ENCODE results near the gene TFEB.

DNA sequence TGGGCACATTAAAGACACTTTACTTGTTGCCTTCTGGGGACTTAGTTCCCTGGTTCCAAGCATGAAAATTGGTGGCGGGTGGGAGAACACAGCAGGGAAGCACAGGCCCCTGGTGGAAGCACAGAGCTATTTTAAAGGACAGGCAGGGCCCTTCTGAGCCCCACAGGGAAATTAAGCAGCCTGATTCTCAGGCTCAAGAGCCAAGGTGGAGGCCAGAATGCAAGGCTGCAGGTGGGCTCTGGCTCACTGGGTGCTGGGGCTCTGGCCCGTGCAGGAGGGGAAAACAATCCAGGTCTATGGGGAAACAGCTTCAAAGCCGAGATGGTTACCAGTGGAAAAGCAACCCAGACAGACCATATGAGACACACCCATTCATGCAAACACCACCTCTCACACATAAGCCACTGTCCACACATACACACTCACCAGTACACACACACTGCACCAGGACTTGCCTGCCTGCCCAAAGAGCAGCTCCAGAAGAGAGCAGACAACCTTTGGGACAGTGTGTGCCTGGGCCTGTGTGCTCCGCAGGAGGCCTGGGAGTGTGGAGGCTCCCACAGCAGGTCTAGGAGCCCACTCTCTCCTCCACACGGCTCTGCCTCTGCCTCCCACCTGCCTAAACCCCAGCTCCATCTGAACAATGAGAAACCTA lies 30.6 kb downstream of the TFEB start:
- TF ChIP-seq, protein P1, sequence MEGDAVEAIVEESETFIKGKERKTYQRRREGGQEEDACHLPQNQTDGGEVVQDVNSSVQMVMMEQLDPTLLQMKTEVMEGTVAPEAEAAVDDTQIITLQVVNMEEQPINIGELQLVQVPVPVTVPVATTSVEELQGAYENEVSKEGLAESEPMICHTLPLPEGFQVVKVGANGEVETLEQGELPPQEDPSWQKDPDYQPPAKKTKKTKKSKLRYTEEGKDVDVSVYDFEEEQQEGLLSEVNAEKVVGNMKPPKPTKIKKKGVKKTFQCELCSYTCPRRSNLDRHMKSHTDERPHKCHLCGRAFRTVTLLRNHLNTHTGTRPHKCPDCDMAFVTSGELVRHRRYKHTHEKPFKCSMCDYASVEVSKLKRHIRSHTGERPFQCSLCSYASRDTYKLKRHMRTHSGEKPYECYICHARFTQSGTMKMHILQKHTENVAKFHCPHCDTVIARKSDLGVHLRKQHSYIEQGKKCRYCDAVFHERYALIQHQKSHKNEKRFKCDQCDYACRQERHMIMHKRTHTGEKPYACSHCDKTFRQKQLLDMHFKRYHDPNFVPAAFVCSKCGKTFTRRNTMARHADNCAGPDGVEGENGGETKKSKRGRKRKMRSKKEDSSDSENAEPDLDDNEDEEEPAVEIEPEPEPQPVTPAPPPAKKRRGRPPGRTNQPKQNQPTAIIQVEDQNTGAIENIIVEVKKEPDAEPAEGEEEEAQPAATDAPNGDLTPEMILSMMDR (IDR thresholded peaks at IDR 0.05) = no peak
- TF ChIP-seq EZH2 (IDR thresholded peaks at IDR 0.05) (no peak), EZH2phosphoT487 (IDR thresholded peaks at IDR 0.05) (no peak)
